HG02678 (cell line): ENCODE measurements around the gene HNF1A.

Experiments used
- ATAC-seq: cut with Tn5 transposase; IDR thresholded peaks from one replicate; pipeline ENCODE4 v1.9.1; 2021; ENCODE audit warnings: mild to moderate bottlenecking, moderate library complexity; ENCODE audit not compliant: unreplicated experiment

Gene HNF1A

DNA sequence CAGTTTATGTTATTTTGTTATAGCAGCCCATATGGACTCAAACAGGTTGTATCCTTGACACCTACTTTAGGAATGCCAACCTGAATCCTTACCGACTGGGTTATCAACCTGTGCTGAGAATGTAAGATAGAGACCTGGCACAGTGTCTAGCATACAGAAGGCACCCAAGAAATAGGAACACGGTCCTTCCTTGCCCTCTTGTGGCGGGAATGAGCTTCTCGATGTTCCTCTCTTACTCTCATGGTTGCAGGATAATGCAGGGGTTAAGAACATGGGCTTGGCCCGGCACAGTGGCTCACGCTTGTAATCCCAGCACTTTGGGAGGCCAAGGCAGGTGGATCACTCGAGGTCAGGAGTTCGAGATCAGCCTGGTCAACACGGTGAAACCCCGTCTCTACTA is 31.4 kb downstream of the HNF1A start:
- ATAC-seq, result no peak

DNA sequence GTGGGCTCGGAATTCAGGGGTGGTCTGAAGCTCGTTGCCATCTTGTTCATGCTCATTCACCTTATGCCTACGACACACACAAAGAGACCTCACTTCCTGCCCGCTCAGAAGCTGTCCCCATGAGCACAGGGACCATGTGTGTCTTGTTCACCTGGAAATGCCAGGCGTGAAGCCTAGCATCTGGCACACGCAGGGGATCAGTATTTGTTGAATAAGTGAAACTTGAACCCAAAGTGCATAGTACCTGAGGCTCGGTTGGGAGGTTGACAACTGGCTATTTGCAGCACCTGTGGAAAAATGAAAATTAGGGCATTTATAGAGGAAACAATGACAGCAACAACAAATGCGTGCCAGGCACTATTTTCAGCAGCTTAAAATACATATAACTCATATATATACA is 32.5 kb downstream of the HNF1A start:
- ATAC-seq, result no peak

- ATAC-seq, result no peak
Measured at GRCh38 chr12:121011820-121012219, 33.5 kb downstream of the HNF1A start.

DNA sequence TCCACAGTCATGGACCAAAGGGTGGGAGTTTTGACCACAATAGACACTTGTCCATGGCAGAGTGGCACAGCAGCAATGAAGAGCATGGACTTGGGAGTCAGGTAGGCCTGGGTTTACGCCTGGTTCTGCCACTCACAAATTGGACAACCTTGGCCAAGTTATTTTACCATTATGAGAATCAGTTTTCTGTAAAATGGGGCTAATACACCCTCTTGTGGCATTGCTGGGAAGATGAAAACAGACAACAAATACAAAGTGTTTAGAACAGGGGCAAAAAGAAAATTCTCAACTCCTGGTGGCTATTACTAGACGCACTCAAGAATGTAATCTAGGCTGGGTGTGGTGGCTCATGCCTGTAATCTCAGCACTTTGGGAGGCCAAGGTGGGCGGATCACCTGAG is 35.4 kb downstream of the HNF1A start:
- no peak for ATAC-seq

- peak; percentile 96 for ATAC-seq
Measured at GRCh38 chr12:121015825-121016766, 37.8 kb downstream of the HNF1A start, which contains the start of gene C12orf43. C12orf43 (minus strand) TSS chr12:121016487; CDS start chr12:121016474, 13 bp downstream.

DNA sequence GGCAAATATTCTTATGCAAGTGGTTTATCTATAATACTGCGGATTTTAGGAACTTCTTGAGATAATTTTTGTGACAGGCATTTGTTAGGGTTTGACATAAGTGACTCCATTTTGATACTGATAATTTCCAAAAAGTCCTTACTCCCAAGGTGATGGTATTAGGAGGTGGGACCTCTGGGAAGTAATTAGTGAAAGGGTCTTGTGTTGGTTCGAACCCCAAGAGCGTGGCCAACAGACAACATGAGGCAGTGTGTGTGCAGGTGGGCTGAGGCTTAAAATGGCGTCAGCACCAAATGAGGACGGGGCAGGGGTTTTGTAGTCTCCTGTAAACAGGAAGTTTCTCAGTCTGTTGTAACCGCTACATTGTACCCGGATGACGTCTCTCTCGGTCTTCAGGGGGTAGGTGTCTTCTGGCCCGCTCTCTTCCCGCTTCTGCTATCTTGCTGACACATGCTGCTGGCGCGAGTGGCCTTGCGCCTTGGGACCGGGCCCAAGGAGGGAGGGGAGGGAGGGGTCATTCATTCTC is 39.7 kb downstream of the HNF1A start:
- ATAC-seq, result no peak

- no peak for ATAC-seq
Measured at GRCh38 chr12:121018860-121019617, 40.7 kb downstream of the HNF1A start.

GRCh38 chr12:121021754-121022153 is 43.4 kb downstream of the HNF1A start:
- no peak for ATAC-seq

GRCh38 chr12:121022713-121023112 is 44.4 kb downstream of the HNF1A start:
- ATAC-seq, result no peak

DNA sequence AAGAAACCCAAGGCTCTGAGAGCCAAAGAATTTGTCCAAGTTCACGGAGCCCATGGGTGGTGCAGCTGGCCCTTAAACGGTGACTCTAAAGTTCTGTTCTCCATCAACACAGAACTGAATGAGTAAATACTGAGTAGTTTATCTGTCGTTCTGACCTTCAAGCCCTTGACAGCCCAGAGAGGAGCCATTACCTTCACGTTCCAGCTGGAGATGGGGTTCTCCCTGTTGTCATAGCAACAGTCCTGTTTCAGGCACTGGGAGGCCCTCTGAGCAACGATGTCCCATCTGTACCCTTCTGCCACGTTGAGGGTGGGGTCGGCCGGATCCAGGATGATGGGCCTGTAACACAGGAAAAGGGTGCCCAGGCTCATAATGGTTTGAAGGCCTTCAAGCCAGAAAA is 45.5 kb downstream of the HNF1A start:
- no peak for ATAC-seq

- no peak for ATAC-seq
Measured at GRCh38 chr12:121025442-121026226, 47.3 kb downstream of the HNF1A start.

DNA sequence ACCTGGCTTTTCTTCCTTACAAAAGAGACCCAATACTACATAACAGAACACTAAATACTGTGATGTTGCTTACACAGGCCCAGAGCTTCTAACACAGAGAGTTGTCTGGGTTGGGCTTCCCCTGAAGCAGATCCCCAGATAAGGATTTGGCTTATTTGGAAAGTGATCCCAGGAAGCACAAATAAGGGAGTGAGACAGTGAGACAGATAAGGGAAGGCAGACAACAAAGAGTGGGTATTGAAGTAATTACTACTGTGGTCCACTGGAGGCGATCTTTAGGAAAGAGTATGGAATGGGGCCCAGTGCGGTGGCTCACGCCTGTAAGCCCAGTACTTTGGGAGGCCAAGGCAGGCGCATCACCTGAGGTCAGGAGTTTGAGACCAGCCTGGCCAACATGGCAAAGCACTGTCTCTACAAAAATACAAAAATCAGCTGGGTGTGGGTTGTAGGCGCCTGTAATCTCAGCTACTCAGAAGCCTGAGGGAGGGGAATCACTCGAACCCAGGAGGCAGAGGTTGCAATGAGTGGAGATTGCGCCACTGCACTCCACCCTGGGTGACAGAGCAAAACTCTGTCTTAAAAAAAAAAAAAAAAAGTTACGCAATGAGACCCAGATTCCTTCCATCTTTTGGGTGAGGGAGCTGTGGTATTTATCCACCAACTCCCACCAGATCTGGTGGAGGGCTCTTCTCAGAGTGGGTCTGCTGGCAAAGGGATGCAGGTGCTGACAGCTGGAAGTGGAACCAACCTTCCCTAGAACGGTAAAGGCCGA is 48.1 kb downstream of the HNF1A start:
- no peak for ATAC-seq

- no peak for ATAC-seq
Measured at GRCh38 chr12:121030576-121031212, 52.4 kb downstream of the HNF1A start.

DNA sequence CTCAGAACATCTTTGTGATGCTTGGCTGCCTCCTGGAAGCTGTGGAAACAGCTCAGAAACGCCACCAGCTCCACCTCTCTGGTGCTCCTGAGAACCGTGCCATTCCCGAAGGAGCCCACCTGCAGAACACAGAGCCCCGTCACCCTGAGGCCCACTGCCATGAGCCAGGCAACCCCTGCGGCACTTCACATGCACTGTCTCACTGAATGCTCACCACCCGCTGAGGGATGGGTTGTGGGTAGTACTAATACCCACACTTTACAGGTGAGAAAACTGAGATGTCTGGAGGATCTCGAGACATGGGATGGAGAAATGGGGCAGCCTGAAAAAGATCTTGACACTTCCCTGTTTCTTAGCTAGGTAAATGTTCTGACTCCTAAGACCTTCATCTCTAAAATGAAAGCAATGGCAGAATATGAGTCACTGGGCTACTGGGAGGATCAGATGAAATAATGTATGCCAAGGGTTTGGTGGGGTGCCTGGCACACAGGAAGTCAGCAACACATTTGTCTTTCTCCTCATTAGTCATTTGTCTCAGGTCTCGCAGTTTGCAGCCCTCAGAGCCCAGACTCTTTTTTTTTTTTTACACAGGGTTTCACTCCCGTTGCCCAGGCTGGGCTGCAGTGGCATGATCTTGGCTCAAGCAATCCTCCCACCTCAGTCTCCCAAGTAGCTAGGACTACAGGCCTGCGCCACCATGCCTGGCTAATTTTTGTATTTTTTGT is 55.4 kb downstream of the HNF1A start:
- ATAC-seq, result no peak

DNA sequence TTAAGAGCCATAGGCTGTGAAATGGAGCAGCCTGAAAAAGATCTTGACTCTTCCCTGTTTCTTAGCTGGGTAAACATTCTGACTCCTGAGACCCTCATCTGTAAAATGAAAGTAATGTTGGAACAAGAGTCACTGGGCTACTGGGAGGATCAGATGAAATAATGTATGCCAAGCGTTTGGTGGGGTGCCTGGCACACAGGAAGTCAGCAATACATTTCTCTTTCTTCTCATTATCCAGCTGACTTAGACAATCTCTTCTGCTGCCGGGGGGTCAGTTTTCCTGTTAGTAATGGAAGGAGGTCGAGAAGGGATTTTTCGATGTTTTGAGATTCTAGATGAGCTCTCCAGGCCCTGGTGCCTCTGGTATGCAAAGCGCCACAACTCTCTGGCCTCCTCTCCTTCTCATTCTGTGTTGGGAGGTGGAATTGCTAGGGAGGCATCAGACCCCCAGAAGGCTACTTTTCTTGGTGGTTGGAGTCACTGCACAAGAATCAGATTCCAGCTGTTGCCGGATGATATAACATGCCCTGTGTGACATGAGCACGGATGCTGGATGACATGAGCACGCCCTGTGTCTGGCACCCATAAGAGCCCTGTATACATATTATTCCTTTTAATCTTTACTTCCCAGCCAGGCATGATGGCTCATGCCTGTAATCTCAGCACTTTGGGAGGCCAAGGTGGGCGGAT is 56.4 kb downstream of the HNF1A start:
- ATAC-seq, result no peak

- no peak for ATAC-seq
Measured at GRCh38 chr12:121036810-121037326, 58.5 kb downstream of the HNF1A start.

GRCh38 chr12:121038861-121039668 is 60.7 kb downstream of the HNF1A start, which contains the start of gene OASL:
OASL (minus strand) TSS chr12:121039246; CDS start chr12:121038971, 275 bp downstream.
- ATAC-seq, result peak; percentile 79
